HG03575 (cell line): ENCODE measurements around the gene LIMCH1.

Source experiments
- ATAC-seq: cut with Tn5 transposase; IDR thresholded peaks from one replicate; pipeline ENCODE4 v1.9.1; 2021; ENCODE audit not compliant: unreplicated experiment, insufficient number of reproducible peaks, low FRiP score; ENCODE audit errors: extremely low read depth

The LIMCH1 gene

GRCh38 chr4:41594432-41594831, 56.5 kb downstream of the LIMCH1 start:
- no peak for ATAC-seq

DNA sequence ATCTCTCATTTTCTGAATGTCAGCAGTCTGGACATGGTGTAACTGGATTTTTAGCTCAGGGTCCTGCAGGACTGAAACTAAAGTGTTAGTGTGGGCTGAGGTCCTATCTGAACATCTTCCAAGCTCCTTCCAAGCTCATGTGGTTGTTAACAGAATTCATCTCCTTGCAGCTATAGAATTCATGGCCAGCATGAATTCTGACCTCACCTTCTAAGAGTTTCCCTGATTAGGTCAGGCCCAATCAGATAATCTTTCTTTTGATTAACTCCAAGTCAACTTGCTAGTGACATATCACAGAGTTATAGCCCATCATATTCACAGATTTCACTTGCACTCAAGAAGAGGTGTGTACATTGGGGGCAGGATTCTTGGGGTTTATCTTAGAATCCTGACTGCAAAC, 59.5 kb downstream of the LIMCH1 start:
- no peak for ATAC-seq

DNA sequence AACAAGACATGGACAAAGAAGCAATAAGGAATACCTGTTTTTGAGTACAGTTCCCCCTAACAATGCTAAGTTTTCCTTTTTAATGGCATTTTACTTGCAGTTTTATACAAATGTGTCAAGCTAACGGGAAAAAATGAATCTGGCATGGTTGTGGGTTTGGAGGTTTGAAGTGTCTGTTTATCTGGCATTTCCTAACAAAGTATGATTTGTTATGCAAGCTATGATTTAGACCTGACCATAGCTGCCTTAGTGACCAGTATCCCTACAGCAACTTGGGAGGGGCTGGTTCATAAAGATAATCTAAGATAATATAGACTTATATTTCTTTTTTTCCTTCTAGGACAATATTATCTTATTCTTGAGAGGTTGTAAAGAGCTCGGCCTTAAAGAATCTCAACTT, 60.6 kb downstream of the LIMCH1 start:
- no peak for ATAC-seq

- ATAC-seq, result no peak
Measured at GRCh38 chr4:41599192-41599786, 61.3 kb downstream of the LIMCH1 start.

DNA sequence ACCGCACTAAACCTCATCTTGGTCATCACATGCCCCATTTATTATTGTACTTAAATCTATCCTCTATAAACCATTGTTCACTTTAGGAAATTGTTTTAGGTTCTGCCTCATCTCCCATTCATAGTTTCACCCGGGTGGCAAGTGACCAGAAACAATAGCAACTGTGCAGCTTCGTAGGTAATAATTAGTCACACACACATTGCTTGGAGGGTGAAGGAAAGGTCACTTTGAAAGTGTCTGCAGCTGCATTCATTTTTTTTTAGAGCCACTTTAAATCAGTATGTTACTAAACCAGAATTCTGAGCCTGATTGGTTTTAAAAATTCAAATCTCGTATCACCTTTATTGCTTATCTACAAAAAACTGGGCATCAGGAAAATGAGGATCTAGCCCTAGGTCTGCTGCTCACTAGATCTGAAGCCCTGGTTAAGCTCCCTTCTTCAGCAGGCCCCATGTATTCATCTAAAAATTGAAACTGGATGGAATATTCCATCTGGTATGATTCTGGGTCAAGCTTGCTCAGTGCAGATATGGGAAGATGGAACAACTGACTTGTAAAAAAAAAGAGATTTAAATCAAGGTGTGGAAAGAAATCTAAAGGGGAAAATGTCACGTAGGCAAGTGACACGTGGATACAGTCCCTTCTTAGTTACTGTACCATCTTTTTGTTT, 62.4 kb downstream of the LIMCH1 start:
- ATAC-seq, result no peak

DNA sequence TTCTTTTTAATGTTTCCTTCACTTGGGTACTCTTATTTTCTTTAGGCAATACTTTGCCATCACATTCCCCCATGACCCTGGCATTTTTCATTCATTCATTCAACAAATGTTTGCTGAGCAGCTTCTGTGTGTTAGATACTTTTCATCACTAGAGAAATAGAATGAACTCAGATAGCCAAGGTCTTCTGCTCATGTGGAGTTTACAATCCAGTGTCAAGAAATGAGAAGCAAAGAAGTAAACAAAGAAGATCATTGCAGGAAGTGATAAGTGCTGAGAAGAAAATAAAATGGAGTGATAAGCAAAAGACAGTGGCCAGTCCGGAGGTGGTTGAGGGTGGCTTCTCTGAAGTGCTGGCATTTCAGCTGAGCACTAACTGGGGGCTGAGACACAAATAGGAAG, 63.1 kb downstream of the LIMCH1 start:
- no peak for ATAC-seq

- ATAC-seq, result no peak
Measured at GRCh38 chr4:41602113-41602512, 64.2 kb downstream of the LIMCH1 start.

DNA sequence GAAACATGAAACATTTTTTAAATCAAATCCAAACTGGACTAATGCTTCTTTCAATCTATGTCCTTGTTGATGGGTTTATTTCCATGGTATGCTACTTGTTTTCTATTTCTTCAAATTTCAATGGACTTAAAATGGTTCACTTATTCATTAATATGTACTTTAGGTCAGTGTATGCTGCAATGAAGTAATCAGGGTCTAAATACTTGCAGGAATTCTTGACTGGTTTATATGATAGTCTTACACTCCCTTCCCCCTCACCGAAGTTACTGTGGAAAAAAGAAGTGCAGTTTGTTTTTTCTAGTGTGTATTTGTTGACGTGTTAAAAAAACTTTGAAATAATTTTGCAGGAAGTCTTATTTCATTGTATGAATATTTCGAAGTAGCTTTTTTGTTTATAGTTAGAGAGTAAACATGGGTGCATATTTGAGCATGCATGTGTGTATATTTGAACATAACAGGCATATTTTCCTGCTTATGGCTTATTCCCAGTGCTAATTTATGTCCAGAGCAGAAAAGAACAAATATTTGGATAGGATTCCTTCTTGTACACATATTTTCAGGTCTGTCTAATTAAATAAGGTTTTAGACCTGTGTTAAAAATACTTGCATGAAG, 65.0 kb downstream of the LIMCH1 start:
- ATAC-seq, result no peak

DNA sequence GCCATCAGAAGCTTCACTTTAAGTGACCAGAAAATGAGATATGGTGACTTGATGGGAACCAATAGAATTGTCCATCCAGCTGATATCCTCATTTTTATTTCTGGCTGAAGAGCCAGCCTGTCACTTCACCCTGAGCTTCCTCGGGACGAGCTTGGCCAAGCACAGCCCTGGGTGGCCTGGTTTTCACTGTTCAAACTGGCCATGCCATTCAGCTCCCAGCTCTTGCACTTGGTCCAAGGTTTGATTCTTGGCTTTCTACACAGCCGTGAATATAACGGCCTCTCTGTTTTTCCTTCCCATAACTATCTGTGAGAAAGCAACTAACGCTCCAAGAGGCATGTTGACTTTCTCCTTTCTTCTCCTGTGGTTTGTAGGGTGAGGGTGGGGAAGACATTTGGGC, 71.9 kb downstream of the LIMCH1 start:
- no peak for ATAC-seq

- no peak for ATAC-seq
Measured at GRCh38 chr4:41610474-41610873, 72.5 kb downstream of the LIMCH1 start.

GRCh38 chr4:41611124-41611838, 73.3 kb downstream of the LIMCH1 start:
- no peak for ATAC-seq

DNA sequence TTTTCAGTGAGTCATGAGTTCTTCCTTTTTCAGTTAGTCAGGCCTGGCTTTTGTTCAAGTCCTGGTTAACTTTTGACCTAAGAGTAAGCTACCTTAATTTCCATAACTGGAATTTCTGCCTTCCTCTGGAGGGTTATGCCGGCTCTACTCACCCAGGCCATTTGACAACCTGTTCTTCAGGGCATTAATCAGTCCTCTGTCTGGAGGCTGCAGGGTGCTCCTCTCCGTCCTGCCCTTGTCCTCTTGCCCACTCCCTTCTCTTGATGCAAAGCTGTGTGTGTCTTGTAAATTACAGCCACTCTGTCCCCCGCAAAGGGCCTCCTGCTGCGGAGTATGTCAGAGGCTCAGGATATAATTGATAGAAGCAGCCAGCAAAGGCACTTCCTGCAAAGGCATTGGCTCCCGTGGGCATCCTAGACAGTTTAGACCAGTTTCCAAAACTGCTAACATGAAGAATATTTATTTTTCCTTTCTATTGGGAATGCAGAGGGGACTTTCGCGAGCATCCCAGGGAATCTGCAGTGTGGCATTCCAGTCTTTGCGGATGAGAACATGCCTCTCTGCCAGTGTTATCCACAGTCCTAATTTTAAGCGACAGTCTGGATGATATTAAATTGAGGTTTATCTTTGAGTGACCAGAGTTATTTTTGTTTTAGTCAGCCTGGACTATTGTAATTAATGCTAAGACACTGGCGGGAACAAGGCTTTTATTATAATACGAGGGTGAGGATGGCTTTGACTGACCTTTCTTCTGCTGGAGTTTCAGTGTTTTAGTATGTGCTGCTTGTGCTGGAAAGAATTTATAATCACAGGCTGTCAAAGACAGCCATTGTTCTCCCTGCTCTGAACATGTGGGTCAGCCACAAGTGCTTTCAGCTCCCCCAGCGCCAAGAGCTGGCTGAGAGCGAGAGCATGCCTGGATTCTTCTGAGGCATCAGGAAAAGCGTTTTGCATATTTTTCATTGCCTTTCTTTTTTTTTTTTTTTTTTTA, 74.2 kb downstream of the LIMCH1 start:
- ATAC-seq, result no peak

- no peak for ATAC-seq
Measured at GRCh38 chr4:41613386-41613785, 75.4 kb downstream of the LIMCH1 start.

DNA sequence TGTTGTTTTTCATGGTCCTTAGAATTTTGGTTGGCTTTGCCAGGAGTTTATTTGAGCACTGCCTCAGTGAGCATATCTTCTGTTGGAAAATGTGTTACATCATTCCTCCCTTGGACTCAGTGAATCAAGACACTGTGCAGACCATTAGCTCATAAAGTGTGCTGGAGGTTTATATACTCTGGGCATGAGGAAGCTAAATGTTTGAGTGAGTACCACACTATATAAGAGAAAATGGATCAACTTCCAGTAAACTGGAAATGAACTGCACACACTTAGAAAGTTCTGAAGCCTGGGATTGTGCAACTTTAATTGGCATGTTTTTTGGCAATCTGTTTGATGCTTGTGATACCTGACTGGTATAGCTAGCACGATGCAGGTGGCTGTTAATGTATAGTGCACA, 75.9 kb downstream of the LIMCH1 start:
- ATAC-seq, result no peak

DNA sequence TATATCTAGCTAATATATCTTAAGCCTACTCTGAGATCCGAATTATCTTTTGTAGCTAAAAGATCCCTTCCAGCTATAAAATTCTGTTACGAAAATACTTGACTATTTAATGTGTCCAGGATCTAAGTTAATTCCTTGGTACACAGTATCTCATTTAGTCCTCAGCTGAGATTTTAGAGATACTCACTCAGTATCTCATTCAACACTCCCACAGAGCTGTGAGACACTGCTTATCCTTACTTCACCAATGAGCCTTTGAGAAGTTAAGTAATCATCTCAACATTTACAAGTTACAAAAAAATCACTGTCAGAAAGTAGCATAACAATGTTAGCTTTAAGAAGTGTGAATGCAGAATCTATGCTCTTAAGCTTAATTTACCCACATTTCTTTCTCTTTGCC, 76.6 kb downstream of the LIMCH1 start:
- no peak for ATAC-seq

GRCh38 chr4:41619161-41619560, 81.2 kb downstream of the LIMCH1 start:
- ATAC-seq, result no peak

DNA sequence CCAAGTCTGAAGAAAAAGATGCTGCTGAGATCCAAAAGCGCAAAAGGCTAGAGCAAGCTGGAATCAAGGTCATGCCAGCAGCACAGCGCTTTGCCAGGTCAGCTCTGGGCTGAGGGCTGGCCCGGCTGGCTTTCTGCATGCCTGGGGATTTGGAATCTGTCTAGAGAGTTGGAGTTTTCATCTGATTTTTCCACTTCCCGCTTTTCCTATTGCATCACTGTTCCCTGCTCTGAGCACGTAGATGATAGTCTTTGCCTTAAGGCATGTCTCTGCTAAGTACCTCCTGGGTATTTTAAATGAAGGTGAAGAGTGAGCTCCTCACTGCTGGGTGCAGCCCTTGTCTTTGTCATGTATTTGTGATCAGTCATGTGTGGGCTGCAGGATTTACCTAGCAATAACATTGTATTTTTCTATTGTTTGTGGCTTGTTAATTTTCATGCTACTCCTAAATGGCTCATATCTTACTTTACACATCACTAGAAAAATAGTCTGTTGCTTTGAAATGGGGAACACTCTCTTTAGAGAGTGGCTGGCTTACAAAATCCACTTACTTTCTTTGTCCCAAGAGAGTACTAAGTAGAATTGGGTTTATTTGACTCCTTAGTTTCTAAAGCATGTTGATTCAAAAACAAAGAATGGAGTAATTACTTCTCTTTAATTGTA, 82.8 kb downstream of the LIMCH1 start:
- ATAC-seq, result no peak

- no peak for ATAC-seq
Measured at GRCh38 chr4:41622787-41623186, 84.8 kb downstream of the LIMCH1 start.
